NB4 (cell line): ENCODE data around the gene SLC37A1.
A peak's percentile ranks its signal among the peaks of the same experiment; 100 is the strongest.

Source experiments
- DNase-seq: peaks from one replicate; pipeline ENCODE4 v3.0.0; 2010; ENCODE audit warnings: low read depth
- H3K4me3 ChIP-seq: one replicate; pipeline ENCODE4 v1.5.1; 2011; ENCODE audit warnings: mild to moderate bottlenecking, low read depth, low read length, moderate library complexity
- MAX ChIP-seq: IDR thresholded peaks from 2 replicates; pipeline ENCODE4 v1.6.1; 2011; ENCODE audit warnings: low read depth, low read length
- MYC ChIP-seq: IDR thresholded peaks from 2 replicates; pipeline ENCODE4 v1.6.1; 2011; ENCODE audit warnings: low read depth, low read length
- POLR2A ChIP-seq: IDR thresholded peaks from 2 replicates; pipeline ENCODE4 v1.6.1; 2011; ENCODE audit warnings: mild to moderate bottlenecking; ENCODE audit not compliant: insufficient read length; ENCODE audit errors: extremely low read depth
- TF ChIP-seq, protein P1 (sequence below): IDR thresholded peaks from one replicate; pipeline ENCODE4 v1.5.1; 2012; ENCODE audit warnings: low read depth, low read length

Gene SLC37A1

GRCh38 chr21:42536601-42537000 is 22.9 kb downstream of the SLC37A1 start:
- TF ChIP-seq, protein P1, sequence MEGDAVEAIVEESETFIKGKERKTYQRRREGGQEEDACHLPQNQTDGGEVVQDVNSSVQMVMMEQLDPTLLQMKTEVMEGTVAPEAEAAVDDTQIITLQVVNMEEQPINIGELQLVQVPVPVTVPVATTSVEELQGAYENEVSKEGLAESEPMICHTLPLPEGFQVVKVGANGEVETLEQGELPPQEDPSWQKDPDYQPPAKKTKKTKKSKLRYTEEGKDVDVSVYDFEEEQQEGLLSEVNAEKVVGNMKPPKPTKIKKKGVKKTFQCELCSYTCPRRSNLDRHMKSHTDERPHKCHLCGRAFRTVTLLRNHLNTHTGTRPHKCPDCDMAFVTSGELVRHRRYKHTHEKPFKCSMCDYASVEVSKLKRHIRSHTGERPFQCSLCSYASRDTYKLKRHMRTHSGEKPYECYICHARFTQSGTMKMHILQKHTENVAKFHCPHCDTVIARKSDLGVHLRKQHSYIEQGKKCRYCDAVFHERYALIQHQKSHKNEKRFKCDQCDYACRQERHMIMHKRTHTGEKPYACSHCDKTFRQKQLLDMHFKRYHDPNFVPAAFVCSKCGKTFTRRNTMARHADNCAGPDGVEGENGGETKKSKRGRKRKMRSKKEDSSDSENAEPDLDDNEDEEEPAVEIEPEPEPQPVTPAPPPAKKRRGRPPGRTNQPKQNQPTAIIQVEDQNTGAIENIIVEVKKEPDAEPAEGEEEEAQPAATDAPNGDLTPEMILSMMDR: no peak
- TF ChIP-seq MAX (no peak), MYC (no peak), POLR2A (no peak)
- DNase-seq: no peak
- H3K4me3 ChIP-seq: no peak overlapping the region

DNA sequence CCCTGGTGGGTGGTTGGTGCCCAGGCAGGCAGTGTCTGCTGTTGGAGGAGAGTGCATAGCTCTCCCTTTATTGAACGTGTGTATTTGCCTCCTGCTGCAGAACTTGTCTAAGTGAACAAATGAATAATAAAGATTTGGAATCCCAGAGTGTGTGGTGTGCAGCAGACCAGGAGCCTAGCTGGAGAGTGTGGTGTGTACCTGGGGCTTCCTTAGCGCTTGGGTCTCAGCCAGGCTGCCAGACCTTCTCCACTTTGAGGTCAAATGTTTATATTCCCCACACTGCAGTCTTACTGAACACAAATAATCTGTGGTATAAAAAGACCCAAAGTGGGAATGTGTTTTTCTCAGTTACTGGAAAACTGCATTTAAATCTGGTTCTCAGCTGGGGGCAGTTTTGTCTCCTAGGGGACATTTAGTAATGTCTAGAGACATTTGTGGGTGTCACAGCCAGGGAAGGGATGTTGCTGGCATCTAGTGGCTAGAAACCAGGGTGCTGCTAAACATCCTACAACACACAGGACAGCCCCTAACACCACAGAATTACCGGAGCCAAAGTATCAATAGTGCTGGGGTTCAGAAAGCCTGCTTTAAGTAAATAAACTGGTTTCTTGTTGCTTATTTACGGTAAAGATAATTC is 23.6 kb downstream of the SLC37A1 start:
- peak; percentile 61 for DNase-seq
- no peak overlapping the region for H3K4me3 ChIP-seq
- no peak for TF ChIP-seq POLR2A
- TF ChIP-seq MYC: no peak
- TF ChIP-seq, protein P1: peak; percentile 60
- TF ChIP-seq MAX: no peak

DNA sequence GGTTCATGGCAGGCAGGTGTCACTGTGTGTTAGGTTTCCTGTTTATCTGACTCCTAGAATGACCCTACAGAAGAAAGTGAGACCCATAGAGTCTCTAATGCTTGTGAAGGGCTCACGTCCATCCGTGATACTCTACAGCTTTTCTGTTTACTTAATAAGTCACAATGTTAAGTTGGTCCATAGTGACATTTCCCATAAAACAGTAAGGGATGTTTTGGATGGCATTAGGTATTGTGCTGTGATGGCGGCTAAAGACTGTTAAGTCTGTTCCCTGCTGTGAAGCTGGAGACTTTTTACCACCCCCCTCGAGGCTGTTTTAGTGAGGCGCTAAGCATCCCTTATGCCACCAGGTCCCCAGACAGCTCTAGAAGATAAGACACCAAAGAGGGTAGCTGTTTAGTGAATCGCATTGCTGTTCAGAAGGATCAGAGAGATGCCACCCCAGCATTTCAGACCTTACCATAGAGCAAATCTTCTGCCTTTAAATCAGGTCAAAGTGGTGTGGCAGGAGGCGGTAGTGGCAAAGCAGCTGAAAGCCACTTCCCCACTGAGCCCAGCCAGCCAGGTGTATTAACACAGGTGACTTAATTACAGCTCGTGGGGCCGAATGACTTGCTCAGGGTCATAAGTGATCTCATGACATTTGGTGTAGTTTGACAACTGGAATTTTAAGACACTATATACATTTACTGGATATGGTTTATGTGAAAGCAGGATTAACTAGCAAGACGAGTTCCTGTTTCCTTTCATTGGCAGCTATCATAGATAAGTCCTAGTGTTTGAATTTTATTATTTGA is 25.0 kb downstream of the SLC37A1 start:
- no peak overlapping the region for H3K4me3 ChIP-seq
- no peak for DNase-seq
- TF ChIP-seq MYC: no peak
- no peak for TF ChIP-seq MAX
- TF ChIP-seq, protein P1: no peak
- no peak for TF ChIP-seq POLR2A

GRCh38 chr21:42539342-42539741 is 25.7 kb downstream of the SLC37A1 start:
- no peak for TF ChIP-seq MYC
- no peak for TF ChIP-seq POLR2A
- TF ChIP-seq MAX: no peak
- TF ChIP-seq, protein P1: no peak
- DNase-seq: no peak
- H3K4me3 ChIP-seq: no peak overlapping the region

DNA sequence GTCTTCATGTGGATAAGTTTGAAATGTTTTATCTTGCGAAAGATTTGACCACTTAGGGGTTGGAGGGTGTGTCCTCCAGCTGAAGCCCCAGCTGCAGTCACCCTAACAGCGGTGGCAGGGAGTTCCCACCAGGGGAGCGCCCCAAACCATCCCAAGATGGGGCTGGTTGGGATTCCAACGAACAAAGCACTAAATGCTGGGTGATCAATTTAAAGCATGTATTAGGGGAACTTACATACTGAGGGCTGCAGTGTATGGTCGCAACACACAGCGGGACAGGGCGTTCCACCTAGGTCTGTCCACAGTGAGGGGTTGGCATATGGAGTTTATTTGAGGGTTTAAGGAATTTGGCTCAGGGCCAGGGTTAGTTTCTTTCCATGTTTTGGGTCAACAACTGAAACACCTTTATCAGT is 26.3 kb downstream of the SLC37A1 start:
- TF ChIP-seq POLR2A: no peak
- TF ChIP-seq, protein P1: peak; percentile 52
- H3K4me3 ChIP-seq: no peak overlapping the region
- peak; percentile 81 for DNase-seq

GRCh38 chr21:42540396-42540795 is 26.7 kb downstream of the SLC37A1 start:
- no peak for DNase-seq
- TF ChIP-seq POLR2A (no peak), MYC (no peak), MAX (no peak)
- TF ChIP-seq, protein P1: no peak
- H3K4me3 ChIP-seq: no peak overlapping the region
